GM08714 (cell line): ENCODE measurements around the gene SOCS3.

Experiments
- H3K4me3 ChIP-seq: fragments of 200-500 bp; sonication (Bioruptor generic); 2 replicates; pipeline ENCODE4 v1.5.1; 2014; ENCODE audit warnings: mild to moderate bottlenecking, low read length, inconsistent platforms
- ZNF274 ChIP-seq: IDR thresholded peaks from 2 replicates; pipeline ENCODE4 v1.6.1; 2012; ENCODE audit warnings: mild to moderate bottlenecking, low read depth, low read length

The SOCS3 gene

GRCh38 chr17:78355701-78356100 lies 4.2 kb downstream of the SOCS3 start:
- H3K4me3 ChIP-seq: no peak overlapping the region; the same call in 1 of the 2 replicates
- TF ChIP-seq ZNF274: no peak

- no peak for TF ChIP-seq ZNF274
Measured at GRCh38 chr17:78355045-78355641, 4.7 kb downstream of the SOCS3 start.

GRCh38 chr17:78353834-78354233 lies 6.0 kb downstream of the SOCS3 start:
- no peak overlapping the region for H3K4me3 ChIP-seq
- TF ChIP-seq ZNF274: no peak

More at GRCh38 chr17:78355045-78355641, 4.7 kb downstream of the SOCS3 start:
- H3K4me3 ChIP-seq: no peak overlapping the region

- H3K4me3 ChIP-seq: no peak overlapping the region
Measured at GRCh38 chr17:78351449-78352006, 8.3 kb downstream of the SOCS3 start.

GRCh38 chr17:78349891-78350642 lies 9.8 kb downstream of the SOCS3 start:
- TF ChIP-seq ZNF274: no peak
- no peak overlapping the region for H3K4me3 ChIP-seq

More at GRCh38 chr17:78351449-78352006, 8.3 kb downstream of the SOCS3 start:
- TF ChIP-seq ZNF274: no peak

- no peak for TF ChIP-seq ZNF274
- H3K4me3 ChIP-seq: no peak overlapping the region
Measured at GRCh38 chr17:78348055-78348770, 11.7 kb downstream of the SOCS3 start.

- H3K4me3 ChIP-seq: no peak overlapping the region
- no peak for TF ChIP-seq ZNF274
Measured at GRCh38 chr17:78347453-78347852, 12.4 kb downstream of the SOCS3 start.

GRCh38 chr17:78346605-78347250 lies 13.1 kb downstream of the SOCS3 start:
- TF ChIP-seq ZNF274: no peak
- no peak overlapping the region for H3K4me3 ChIP-seq

- TF ChIP-seq ZNF274: no peak
- H3K4me3 ChIP-seq: no peak overlapping the region
Measured at GRCh38 chr17:78345791-78346494, 13.9 kb downstream of the SOCS3 start.

- H3K4me3 ChIP-seq: no peak overlapping the region
- no peak for TF ChIP-seq ZNF274
Measured at GRCh38 chr17:78345172-78345571, 14.7 kb downstream of the SOCS3 start.

GRCh38 chr17:78344666-78345065 lies 15.2 kb downstream of the SOCS3 start:
- TF ChIP-seq ZNF274: no peak

GRCh38 chr17:78343543-78344201 lies 16.2 kb downstream of the SOCS3 start:
- no peak overlapping the region for H3K4me3 ChIP-seq
- no peak for TF ChIP-seq ZNF274

More at GRCh38 chr17:78344666-78345065, 15.2 kb downstream of the SOCS3 start:
- H3K4me3 ChIP-seq: no peak overlapping the region

GRCh38 chr17:78343187-78343542 lies 16.7 kb downstream of the SOCS3 start:
- TF ChIP-seq ZNF274: no peak
- no peak overlapping the region for H3K4me3 ChIP-seq
